HG03520 (cell line): Measurements from ENCODE around the gene RALGPS2.
A peak's percentile ranks its signal among the peaks of the same experiment; 100 is the strongest.
"Not testable (repeated sequence)": the region's sequence is repeated elsewhere in the genome, so short reads cannot be mapped to it uniquely, and the experiment has no call there.

ENCODE experiments used
- ATAC-seq: cut with Tn5 transposase; IDR thresholded peaks from one replicate; pipeline ENCODE4 v1.9.1; 2021; ENCODE audit warnings: mild to moderate bottlenecking, moderate library complexity; ENCODE audit not compliant: unreplicated experiment

The RALGPS2 gene

DNA sequence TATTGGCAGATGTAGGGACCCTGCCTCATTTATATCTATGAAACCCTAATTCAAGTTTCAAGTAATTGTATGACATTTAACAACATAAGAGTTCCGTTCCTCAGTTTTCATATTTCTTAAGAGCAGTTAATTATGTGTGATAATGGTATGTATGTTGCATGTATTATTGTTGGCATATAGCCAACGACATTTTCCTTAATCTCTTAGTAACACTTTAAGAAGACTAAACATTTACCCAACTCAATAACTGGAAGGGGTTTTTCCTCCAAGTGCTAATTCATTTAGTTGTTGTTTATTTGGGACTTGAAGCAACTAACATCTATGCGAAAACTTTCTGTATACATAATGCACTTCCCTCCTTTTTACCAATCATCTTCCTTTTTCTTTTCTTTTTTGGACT, 1.5 kb upstream of the RALGPS2 start:
- ATAC-seq, result no peak

DNA sequence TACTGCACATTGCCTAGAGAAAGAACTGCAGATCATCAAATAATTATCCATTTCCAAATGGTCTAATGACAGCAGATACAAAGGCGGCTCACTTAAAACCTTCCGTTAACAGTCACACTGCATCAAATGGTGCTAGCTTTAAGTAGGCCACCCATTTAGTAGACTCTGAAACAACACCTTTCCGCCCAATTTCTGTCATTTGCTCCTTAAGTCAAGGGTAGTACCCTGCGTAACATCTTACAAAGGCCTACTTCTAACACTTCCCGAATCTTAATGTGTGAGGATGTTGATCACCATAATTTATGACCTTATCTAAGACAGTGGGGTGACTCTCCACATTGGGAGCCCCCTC, 692 bp upstream of the RALGPS2 start:
- ATAC-seq, result no peak

DNA sequence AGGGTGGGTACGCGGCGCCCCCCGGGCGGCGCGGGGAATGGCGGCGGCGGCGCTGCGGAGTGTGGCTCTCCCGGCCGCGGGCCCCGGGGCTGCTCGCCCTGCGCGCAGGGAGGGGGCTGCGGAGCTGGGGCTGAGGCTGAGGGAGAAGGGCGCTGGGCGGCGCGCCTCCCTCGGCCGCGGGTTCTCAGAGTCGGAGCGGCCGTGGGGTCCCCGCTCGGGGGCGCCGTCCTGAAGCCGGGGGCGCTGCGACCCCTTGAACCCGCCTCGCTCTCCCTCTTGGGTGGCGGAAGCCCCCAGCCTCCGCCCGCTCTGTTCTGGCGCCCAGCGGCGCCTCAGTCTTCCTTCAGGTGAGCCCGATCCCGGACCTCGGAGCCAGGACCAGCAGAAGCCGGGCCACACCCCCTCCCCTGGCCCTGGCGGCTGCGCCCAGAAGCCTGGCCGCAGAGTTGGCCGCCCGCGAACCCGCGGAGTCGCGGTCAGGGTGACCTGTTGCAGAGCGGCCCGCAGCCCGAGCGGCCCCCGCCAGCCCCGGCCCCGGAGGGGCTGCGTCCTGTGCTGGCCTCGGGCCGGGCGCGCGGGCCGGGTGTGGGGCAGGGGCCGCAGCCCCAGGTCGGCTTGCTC, 532 bp downstream of the RALGPS2 start:
- peak; percentile 34 for ATAC-seq

DNA sequence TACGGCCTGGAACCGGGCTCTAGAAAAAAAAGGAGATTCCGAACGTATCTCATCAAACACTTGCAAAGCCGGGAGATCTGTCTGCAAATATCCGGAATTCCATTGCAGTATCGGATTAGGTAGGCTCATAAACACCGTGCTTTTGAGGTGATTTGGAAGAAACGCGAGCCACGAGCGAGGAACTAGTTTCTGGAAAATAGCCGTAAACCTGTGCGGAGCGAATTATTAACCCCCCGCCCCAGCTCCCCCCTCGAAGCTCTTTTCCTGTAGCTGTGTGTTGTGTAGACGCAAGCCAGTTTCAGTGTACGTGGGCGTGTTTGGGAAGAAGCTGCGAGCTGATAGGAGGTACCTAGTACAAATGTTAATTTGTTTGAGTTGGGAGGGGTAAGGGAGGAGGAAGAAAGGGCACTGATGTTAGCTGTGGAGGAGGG, 1.1 kb downstream of the RALGPS2 start:
- ATAC-seq, result peak; percentile 53

DNA sequence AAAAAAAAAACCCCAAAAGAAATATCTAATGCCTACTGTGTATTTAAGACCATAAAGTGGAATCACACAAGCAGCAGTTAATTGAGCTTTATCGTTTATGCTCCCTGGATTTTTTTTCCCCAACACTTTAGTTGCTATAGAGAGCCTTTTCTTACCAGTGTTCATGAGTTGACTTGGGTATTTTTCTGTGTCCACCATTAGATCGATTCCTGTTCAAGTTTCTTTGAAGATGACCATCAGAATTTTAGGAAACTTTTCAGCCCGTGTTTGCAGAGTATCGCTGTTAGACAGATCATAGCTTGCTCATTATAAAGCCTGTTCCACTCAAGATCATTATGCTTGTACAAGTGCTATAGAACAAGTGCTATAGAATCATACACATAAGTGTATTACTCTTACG, 1.5 kb downstream of the RALGPS2 start:
- ATAC-seq, result no peak

DNA sequence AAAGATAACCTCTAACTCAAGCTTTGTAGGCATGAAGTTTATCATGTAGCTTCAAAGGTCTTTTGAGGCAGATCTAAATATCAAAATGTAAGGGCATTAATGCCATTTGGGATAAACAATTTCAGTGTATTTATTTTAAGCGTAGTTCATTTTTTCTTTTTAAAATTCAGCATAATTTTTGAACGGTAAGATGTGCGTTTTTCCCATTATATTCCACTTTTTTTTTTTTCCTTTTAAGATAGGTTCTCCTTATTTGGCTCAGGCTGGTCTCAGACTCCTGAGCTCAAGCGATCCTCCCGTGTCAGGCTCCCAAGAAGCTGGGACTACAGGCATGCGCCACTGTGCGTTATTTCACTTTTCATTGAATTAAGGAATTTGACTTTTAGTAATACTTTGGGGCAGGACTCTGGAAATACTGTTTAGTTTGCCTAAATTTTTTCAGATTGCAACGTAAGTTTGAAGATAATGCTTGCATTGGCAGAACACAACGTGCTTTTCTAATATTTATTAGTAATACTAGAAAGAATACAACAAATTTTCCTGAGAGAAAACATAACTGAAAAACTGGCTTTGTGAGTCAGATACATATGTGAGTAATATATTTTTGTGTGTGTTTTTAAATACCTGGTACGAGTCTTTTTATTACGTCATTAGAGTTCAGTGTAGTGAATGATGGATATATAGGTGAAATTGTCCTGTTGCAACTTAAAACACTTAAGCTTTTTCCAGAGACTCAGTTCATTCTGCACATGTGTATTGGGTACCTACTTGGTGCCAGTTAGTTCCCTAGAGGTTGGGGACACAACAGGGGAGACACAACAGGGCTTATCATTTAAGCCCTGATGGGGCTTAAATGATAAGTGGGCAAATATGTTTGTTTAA, 2.2 kb downstream of the RALGPS2 start:
- ATAC-seq, result no peak

DNA sequence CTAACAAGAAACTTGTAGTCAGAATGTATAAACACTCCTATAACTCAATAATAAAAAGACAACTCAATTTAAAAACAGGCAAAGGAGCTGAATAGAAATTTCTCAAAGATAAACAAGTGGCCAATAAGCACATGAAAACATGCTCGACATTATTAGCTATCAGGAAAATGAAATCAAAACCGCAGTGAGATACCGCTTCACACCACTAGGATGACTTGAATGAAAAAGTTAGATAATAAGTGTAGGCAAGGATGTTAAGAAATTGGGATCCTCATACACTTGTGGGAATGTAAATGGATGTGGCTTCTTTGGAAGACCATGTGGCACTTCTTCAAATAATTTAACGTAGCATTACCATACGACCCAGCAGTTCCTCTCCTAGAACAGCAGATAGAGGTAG, 8.9 kb downstream of the RALGPS2 start:
- ATAC-seq, result no peak

DNA sequence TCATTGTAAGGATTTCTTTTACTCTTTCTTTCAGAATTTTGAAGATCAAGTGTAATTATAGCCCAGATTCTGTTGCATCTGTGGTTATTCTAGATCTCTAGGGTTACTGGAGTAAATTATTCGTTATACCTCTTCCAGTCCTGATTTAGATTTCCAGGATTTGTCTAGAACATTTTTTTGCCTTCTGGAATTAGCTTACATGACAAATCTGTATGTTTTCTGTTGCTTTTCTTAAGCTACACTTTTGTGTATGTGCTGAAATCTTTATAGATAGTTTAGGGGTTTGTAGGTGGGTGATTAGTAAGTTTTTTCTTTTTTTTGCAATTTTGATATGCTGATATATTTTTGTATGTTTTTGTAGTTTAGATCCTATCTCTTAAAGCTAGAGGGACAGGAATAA, 13.7 kb downstream of the RALGPS2 start:
- no peak for ATAC-seq

DNA sequence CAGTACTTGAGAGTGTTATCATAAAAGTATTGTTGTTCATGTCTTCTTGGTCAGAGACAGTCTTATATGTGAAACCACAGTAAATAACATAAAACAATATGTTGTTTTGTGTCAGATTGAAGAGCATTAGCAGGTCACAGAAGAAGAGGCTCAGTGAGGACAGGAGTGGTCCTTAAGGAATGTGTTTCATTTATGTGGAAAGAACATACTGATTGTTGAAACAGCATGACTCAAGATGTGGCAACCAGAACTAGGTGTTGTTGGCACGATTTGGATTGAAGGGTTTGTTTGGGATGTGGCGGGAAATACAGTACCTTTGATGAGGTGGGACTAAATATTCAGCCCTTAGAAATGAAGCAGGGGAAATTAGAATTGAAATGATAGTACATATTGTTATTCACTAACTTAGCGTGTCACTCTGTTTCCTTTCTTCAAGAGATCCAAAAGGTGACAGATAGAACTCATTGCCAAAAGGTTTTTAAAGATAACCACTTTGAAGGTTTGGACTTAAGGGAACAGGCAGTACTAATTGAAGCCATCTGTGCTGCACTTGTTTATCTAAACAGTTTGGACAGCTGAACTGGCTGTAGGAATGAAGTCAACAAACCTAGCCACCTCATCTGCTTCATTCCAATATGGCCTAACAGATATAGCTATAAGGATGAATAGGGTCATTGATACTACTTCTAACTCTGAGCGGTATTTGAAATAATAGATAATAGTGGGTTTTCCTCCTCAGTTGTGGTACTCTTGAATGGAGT, 14.4 kb downstream of the RALGPS2 start:
- no peak for ATAC-seq

DNA sequence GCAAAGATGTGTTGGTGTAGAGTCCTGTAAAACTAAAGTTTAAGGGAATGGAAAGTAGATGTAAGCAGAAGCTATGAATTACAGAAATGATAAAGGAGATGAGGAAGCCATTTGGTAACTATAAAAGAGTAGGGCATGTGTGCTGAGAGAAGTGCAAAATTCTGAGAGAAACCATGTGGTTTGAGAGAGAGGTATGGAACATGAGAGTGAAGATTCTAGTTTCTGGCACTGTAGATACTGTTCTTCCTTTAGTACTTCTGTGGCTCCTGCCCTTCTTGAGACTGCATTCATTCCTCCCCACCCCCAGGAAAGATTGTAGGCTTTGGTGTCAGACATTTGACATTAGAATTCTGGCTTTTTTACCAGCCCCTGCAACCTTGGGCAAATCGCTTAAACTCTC, 15.4 kb downstream of the RALGPS2 start:
- no peak for ATAC-seq

DNA sequence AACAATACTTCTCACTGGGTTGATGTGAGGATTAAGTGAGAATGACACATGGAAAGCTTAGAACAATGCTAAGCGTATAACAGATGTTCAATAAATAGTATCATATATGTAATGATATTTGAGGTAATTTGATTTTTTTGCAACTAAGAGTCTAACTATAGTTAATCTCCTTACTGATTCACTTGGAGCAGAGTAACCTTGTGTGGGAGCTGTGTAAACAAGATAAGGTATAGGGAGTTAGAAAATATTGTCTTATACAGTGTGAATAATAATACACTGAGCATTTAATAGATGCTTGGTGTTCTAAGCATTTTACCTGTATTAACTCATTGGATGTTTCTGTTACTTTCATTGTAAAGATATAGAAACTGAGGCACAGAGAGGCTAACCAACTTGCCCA, 15.9 kb downstream of the RALGPS2 start:
- no peak for ATAC-seq

DNA sequence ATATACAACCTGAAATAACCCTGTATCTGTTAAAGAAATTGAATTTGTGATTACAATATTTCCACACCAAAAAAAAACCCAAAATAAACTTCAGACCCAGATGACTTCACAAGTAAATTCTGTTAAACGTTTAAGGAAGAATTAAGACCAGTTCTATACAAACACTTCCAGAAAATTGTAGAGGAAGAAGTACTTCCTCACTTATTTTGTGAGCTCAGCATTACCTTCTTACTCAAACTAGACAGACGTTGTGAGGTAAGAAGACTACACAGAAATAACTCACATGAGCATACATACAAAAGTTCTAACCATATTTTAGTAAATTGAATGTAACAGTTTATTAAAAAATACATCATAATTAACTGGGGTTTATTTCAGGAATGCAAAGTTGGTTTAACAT, 18.8 kb downstream of the RALGPS2 start:
- no peak for ATAC-seq

DNA sequence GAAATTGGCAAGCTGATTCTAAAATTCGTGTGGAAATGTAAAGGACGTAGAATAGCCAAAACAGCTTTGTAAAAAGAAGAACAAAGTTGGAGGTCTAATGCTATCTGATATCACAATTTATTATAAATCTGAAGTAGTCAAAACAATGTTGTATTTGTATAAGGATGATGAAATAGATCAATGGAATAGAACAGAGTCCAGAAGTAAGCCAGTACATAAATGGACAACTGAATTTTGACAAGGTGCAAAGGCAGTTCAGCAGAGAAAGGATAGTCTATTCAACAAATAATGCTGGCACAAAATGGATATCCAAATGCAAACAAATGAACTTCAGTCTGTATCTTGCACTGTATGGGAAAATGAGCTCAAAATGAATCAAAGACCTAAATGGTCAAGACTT, 20.2 kb downstream of the RALGPS2 start:
- ATAC-seq, result no peak

DNA sequence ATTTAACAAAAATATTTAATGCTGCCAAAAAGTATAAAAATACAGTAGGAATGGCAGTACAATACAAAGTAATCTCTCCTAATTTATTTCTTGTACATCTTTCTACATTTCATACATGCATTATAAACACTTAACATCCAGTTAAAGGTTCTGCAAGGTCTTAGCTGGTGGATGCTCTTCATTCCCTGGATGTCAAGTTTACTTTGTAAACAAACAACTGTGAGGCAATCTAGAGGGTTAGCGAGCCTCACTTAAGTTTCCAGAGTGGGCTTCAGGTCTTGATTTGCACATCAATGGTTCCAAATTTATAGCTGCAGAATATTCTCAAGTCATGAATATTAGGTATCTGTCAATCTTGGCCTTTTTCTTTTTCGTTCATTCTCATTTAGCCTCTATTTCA, 21.3 kb downstream of the RALGPS2 start:
- no peak for ATAC-seq

DNA sequence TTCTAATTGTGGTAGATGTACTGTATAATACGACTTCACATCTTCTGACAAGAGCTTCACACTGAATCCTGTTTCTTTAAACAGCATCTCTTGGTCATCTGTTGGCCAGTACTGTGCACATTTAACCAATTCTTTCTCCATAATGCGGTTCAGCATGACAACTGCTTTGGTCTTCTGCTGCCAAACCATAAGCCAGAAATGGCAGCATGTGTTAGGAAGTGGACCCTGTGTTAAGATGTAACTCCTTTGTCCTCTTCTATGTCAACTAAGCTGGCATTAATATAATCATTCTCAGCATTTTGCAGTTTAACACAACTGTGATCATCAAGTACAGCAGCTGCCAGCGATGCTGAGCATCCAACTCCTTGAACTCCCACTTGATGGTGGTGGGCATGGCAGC, 22.3 kb downstream of the RALGPS2 start:
- ATAC-seq, result not testable (repeated sequence)

DNA sequence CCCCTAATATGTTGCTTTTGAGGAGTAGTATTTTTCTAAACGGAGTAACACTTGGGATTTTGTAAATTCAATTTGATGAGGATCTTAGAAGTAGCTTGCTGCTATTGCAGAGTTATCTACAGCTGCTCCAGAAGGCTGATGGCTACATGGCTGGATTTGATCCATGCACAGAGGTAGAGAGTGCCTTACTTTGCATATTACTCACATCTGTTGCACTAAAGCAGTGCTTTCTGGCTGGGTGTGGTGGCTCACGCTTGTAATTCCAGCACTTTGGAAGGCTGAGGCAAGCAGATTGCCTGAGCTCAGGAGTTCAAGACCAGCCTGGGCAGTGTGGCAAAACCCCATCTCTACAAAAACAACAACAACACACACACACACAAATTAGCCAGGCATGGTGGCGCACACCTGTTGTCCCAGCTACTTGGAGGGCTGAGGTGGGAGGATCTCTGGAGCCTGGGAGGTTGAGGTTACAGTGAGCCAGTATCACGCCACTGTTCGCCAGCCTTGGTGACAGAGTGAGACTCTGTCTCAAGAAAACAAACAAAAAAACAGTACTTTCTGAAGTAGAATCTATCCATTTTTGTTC, 24.6 kb downstream of the RALGPS2 start:
- no peak for ATAC-seq

DNA sequence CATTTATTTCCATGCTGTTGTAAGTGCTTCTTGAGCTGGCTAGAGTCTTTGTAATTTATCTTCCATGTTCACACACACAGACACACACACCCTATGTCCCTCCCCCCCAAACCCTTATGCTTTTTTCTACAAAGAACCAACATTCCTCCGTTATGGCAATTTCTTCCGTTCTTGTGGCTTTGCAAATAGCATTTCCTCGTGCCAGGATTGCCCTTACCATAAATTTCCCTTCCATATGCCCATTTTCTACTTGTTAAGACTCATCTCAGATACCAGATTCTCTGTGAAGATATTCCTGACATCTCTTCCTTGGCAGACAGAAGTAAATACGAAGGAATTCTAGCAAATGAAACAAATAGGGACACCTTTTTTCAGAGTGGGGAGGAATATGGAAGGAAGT, 26.0 kb downstream of the RALGPS2 start:
- no peak for ATAC-seq

DNA sequence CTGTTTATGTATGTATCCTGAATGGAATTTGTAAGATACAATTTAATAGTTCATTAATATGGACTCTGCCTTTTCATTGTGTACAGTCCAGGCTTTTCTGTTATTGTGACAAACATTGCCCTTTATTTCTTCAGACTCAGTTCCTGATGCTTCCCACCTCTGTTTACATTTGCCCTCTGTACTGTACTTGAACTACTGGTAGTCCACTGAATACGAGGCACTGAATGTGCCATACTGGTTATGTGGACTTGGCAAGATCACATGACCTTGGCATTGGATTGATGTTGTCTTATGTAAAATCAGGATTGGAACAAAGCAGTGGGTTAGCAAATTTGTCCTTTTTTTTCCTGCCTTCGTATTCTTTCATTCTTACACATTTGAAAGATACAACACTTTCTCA, 27.8 kb downstream of the RALGPS2 start:
- no peak for ATAC-seq

DNA sequence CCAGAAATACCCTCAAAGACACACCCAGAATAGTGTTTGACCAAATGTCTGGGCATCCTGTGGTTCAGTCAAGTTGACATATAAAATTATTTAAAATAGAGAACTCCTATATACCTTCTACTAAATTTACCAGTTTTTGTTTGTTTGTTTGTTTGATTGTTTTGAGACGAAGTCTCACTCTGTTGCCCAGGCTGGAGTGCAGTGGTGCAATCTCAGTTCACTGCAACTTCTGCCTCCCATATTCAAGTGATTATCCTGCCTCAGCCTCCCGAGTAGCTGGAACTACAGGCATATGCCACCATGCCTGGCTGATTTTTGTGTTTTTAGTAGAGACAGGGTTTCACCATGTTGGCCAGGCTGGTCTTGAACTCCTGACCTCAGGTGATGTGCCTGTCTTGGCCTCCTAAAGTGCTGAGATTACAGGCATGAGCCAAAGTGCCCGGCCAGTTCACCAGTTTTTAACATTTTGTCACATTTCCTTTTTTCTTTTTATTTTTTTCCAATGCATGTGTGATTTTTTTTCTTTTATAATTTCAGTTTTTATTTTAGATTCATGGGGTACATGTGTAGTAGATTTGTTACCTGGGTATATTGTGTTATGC, 29.7 kb downstream of the RALGPS2 start:
- ATAC-seq, result not testable (repeated sequence)

DNA sequence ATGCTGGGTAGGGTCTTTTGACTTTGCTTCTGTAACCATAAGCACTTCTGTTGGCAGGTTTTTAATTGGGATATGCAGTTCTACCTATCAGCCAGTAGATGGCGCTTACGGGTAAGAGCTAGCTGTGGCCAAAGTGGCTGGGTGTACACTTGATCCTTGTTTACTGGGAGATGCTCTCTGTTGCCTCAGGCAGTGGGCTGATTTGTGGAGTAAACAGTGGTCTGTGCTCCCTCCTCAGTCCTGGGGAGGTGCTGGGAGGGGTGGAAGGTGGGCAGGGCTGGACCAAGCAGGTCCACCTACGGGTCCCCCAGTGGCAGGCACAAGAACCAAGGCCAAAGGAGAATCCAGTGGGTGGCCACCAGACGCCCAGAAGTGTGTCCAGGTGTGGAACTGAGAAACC, 43.4 kb downstream of the RALGPS2 start:
- no peak for ATAC-seq

DNA sequence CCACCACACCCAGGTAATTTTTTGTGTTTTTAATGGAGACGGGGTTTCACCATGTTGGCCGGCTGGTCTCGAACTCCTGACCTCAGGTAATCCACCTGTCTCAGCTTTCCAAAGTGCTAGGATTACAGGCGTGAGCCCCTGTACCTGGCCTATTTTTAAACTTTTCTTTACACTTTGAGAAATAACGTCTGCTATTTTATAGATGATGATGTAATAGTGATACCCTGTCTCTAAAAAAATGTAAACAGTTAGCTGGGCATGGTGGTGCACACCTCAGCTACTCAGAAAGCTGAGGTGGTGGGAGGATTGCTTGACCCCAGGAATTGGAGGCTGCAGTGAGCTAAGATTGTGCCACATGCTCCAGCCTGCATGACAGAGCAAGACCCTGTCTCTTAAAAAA, 47.9 kb downstream of the RALGPS2 start:
- no peak for ATAC-seq
